GM12872 (cell line): Measurements from ENCODE around the gene KAT2A.

Source experiments
- TF ChIP-seq, protein P1 (sequence below): IDR thresholded peaks from 3 replicates; pipeline ENCODE4 v1.5.1; 2011; ENCODE audit warnings: low read depth, mild to moderate bottlenecking, low read length, moderate library complexity; ENCODE audit not compliant: insufficient read depth

KAT2A gene

DNA sequence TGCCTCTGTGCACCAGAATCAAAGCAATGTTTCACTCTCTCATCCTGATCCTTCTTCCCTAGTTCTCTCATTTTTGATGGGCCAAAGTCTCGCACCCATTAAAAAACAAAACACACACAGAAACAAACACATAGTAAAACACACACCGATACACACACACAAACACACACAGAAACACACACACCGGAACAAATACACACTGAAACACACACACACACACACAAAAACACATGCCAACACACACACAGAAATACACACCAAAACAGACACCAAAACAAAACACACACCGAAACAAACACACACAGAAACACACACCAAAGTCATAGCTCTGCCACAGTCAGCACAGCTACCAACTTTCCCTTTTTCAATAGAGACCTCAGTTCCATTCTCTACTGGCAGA is 10.1 kb upstream of the KAT2A start:
- TF ChIP-seq, protein P1, sequence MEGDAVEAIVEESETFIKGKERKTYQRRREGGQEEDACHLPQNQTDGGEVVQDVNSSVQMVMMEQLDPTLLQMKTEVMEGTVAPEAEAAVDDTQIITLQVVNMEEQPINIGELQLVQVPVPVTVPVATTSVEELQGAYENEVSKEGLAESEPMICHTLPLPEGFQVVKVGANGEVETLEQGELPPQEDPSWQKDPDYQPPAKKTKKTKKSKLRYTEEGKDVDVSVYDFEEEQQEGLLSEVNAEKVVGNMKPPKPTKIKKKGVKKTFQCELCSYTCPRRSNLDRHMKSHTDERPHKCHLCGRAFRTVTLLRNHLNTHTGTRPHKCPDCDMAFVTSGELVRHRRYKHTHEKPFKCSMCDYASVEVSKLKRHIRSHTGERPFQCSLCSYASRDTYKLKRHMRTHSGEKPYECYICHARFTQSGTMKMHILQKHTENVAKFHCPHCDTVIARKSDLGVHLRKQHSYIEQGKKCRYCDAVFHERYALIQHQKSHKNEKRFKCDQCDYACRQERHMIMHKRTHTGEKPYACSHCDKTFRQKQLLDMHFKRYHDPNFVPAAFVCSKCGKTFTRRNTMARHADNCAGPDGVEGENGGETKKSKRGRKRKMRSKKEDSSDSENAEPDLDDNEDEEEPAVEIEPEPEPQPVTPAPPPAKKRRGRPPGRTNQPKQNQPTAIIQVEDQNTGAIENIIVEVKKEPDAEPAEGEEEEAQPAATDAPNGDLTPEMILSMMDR, result no peak

DNA sequence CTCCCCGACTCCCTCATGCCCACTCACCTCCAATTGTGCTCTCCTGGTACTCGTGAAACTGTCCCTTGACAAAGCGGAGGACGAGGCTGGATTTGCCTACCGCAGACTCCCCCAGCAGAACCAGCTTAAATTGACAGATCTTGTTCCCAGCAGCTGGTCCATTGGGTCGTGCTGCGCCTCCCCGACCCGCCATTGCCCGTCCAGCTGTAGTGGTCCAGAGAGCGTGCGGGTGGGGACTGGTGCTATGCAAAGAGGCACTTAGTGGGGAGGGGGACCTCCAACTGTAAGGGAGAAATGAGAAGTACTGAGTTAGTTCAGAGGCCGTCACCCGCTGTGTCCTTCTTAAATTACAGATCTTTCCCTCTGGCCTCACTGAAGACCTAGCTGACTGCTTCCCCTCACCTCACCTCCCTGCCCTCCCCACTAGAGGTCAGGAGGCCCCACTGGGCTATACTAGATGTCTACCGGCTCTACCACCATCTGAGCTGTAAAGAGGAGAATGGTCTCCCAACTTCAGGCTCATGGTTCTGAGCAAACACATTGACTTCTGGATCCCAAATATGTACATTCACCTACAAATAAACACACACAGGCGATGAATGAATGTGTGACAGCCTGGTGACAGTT is 9.3 kb upstream of the KAT2A start:
- TF ChIP-seq, protein P1, result no peak

DNA sequence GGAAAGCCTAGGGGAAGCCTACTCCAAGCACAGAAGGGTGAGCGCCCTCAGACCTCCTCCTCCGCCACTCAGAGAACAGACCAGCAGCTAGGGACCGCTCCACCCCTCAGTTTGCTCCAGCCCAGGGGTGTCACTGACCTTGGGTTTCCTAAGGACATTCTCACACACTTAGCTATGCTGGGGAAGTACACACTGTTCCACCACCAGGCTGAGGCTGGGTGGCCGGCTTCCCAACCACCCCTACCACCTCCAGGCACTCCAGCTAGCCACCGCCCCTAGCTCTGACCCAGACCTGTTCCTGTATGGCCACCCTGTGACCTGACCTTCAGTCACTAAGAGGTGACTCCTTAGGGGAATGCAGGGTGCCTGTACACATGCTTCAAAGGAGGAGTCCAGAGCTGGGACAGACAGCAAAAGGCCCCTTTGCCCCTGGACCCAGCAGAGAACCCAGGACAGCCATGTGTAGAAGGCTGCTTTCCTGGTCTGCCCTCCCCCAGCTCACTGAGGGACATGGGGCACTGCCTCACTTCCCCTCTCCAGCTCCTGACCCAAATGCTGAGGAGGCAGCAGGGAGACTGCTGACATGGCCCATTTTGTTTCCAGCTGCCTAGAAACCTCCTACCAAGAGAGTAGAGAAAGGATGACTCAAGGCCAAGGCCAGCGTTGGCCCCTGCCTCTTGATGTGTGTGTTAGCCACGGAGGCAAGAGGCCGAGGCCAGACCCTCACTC is 8.1 kb upstream of the KAT2A start:
- TF ChIP-seq, protein P1, result no peak

DNA sequence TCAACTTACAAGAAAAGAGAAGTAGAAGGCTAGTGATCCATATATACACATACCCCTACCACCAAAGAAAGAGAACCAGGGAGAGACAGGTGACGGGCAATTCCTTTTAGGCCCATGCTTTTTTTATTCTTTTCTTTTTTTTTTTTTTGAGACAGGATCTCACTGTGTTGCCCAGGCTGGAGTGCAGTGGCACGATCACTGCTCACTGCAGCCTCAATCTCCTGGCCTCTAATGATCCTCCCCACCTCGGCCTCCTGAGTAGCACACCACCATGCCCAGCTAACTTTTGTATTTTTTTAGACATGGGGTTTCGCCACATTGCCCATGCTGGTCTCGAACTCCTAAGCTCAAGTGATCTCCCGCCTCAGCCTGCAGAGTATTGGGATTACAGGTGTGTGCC is 6.2 kb upstream of the KAT2A start:
- TF ChIP-seq, protein P1, result no peak

DNA sequence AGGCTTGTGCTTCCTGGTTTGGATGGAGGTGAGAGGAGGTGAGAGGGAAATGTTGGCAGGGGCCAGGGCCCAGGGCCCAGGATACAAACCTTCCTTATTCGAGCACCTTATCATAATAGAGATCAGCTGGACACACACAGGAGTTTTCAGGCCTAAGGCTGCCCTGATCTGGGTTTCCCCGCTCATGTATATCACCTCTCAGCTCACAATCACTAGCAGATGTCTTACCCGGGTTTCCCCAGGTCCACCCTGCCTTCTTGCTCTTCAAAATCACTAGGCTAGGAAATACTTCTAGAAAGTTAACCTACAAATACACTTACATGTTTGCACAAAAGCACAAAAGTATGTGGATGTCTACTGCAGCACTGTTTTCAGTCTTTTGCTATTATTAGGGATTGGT is 5.7 kb upstream of the KAT2A start:
- TF ChIP-seq, protein P1, result no peak

DNA sequence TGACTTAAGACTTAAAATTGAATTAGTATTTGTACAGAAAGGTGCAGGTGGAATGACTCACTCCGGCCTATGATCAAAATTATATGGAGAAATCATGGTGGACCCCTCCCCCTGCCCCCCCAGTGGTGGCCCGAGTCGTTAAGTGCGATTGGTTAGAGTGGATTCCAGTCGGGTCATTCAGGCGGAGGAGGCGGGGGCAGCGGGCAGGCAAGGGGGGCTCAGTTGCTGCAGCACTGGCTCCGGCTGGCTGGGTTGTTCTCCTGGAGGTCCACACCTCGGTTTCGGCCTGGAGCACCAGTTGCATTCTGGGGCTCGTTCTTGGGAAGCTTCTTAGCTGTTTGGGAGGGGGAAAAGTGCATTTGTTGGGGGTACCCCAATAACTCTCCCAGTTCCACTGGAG is 4.4 kb upstream of the KAT2A start:
- TF ChIP-seq, protein P1, result no peak

DNA sequence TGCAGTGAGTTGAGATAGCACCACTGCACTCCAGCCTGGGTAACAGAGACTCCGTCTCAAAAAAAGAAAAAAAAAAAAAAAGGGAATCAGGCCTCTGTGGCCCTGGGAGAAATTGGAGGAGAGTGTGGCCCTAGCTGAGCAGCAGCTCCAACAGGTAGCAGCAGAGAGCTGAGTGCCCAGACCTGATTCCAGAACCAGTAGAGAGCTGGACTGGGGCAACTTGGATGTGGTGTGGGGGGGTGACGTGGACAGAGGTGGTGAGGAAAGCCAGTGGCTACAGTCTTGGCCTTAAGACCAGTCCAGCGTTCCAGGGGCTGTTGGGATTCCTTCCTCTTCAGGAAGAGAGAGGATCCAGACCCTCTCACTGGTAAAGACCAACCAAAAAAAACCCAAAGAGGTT is 3.1 kb upstream of the KAT2A start:
- TF ChIP-seq, protein P1, result no peak
